ENCODE results near the gene TMEM139. TPM values are rescaled to one million over a fixed set of nuclear protein-coding genes. Genes with fewer than 3 reads are reported as not detected.
"Not testable (repeated sequence)": the region's sequence is repeated elsewhere in the genome, so short reads cannot be mapped to it uniquely, and the experiment has no call there.

TMEM139 gene
- total RNA-seq, 1 donor from 2014 or later = 1.0 TPM

DNA sequence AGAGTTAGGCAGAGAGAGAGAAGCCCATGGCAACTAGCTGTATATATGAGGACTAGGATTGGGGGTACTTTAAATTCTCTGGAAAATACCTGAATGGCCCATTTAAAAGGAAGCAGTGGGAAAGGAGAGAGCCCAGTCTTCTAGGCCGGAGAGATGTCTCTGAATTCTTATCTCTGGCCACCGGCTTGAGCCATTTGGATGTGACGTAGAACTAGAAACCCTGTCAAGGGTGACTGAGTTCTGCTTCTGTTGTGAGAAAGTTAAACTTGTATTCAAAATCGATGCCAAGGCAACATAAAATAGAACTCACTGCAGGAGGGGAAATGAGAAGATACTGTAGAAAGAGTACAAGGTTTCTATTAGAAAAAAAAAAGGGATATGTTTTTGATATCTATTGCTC, 27.8 kb upstream of the TMEM139 start:
- H3K9me3 ChIP-seq (ENCODE audit: control insufficient read depth in 3 of 3, low read length in 3 of 3) = no peaks in the 10 kb centered on the region
- no peak overlapping the region for H3K27ac ChIP-seq (ENCODE audit: low read depth, low read length)
- no peaks in the 10 kb centered on the region for H3K4me1 ChIP-seq (ENCODE audit: control insufficient read depth in 3 of 3, insufficient read depth in 3 of 3, low read length in 3 of 3)
- no peak overlapping the region for H3K4me3 ChIP-seq (ENCODE audit: low read length in 3 of 3)
- H3K27me3 ChIP-seq (ENCODE audit: control insufficient read depth in 3 of 3, insufficient read depth in 3 of 3, low read length in 3 of 3) = no peaks in the 10 kb centered on the region
- no peaks in the 10 kb centered on the region for H3K36me3 ChIP-seq (ENCODE audit: control insufficient read depth in 3 of 3, insufficient read depth in 3 of 3, low read length in 3 of 3)
- H3K9ac ChIP-seq (ENCODE audit: low read depth in 1 of 3, low read length in 3 of 3) = no peak overlapping the region

- H3K27ac ChIP-seq (ENCODE audit: low read depth, low read length) = no peak overlapping the region
- no peak overlapping the region for H3K9ac ChIP-seq (ENCODE audit: low read depth in 1 of 3, low read length in 3 of 3)
- no peak overlapping the region for H3K4me3 ChIP-seq (ENCODE audit: low read length in 3 of 3)
- H3K36me3 ChIP-seq (ENCODE audit: control insufficient read depth in 3 of 3, insufficient read depth in 3 of 3, low read length in 3 of 3) = no peaks in the 10 kb centered on the region
- no peaks in the 10 kb centered on the region for H3K4me1 ChIP-seq (ENCODE audit: control insufficient read depth in 3 of 3, insufficient read depth in 3 of 3, low read length in 3 of 3)
- H3K27me3 ChIP-seq (ENCODE audit: control insufficient read depth in 3 of 3, insufficient read depth in 3 of 3, low read length in 3 of 3) = no peaks in the 10 kb centered on the region
- no peaks in the 10 kb centered on the region for H3K9me3 ChIP-seq (ENCODE audit: control insufficient read depth in 3 of 3, low read length in 3 of 3)
Measured at GRCh38 chr7:143257501-143257900, 27.3 kb upstream of the TMEM139 start.

GRCh38 chr7:143258831-143259230, 25.9 kb upstream of the TMEM139 start:
- Histone ChIP-seq H3K9me3 (ENCODE audit: control insufficient read depth in 3 of 3, low read length in 3 of 3) (no peaks in the 10 kb centered on the region), H3K4me3 (ENCODE audit: low read length in 3 of 3) (no peak overlapping the region), H3K4me1 (ENCODE audit: control insufficient read depth in 3 of 3, insufficient read depth in 3 of 3, low read length in 3 of 3) (peaks cover under 1 to 6% (median 4%) of the 10 kb centered on the region in 3 donors), H3K27ac (ENCODE audit: low read depth, low read length) (no peak overlapping the region), H3K9ac (ENCODE audit: low read depth in 1 of 3, low read length in 3 of 3) (no peak overlapping the region), H3K36me3 (ENCODE audit: control insufficient read depth in 3 of 3, insufficient read depth in 3 of 3, low read length in 3 of 3) (no peaks in the 10 kb centered on the region), H3K27me3 (ENCODE audit: control insufficient read depth in 3 of 3, insufficient read depth in 3 of 3, low read length in 3 of 3) (no peaks in the 10 kb centered on the region)

DNA sequence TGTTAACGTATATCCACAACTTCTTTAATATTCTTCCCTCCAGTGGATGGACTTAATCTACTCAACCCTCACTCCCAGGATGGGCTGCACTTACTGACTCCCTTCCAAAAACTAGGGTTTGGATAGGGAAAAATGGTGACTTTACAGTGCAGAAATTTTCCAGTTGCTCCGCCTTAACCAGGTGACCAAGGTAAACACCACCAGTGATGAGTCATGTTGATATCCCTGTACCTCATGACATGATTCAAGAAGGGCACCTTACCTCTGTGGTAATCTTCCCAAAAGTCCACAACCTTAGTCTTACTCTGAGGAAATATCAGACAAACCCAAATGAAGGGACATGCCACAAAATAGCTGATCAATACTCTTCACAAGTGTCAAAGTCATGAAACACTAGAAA, 25.0 kb upstream of the TMEM139 start:
- H3K27ac ChIP-seq (ENCODE audit: low read depth, low read length) = no peak overlapping the region
- no peak overlapping the region for H3K4me3 ChIP-seq (ENCODE audit: low read length in 3 of 3)
- H3K9me3 ChIP-seq (ENCODE audit: control insufficient read depth in 3 of 3, low read length in 3 of 3) = no peaks in the 10 kb centered on the region
- peaks cover 0 to 2% (median under 1%) of the 10 kb centered on the region in 3 donors for H3K36me3 ChIP-seq (ENCODE audit: control insufficient read depth in 3 of 3, insufficient read depth in 3 of 3, low read length in 3 of 3)
- H3K9ac ChIP-seq (ENCODE audit: low read depth in 1 of 3, low read length in 3 of 3) = peak overlapping the region in 1 of 3 donors; percentile 40
- no peaks in the 10 kb centered on the region for H3K27me3 ChIP-seq (ENCODE audit: control insufficient read depth in 3 of 3, insufficient read depth in 3 of 3, low read length in 3 of 3)
- H3K4me1 ChIP-seq (ENCODE audit: control insufficient read depth in 3 of 3, insufficient read depth in 3 of 3, low read length in 3 of 3) = peaks cover 9 to 15% (median 10%) of the 10 kb centered on the region in 3 donors

DNA sequence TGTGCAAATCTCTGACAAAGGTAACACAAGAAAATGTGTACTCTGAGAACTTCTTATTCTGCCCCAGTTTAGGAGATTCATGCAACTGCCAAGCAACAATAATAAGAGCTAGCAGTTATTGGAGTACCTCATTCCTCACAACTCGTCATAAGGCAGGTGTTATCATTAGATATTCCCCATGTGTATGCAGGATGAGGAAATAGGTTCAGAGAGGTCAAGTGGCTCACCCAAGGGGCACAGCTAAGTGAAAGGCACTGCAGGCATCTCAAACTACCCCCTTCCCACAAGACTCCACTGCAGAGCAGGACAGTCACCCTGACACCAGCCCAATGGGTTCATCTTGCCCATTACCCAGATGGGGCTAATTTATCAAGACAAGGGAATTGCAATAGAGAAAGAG, 22.9 kb upstream of the TMEM139 start:
- no peak overlapping the region for H3K27ac ChIP-seq (ENCODE audit: low read depth, low read length)
- H3K9ac ChIP-seq (ENCODE audit: low read depth in 1 of 3, low read length in 3 of 3) = no peak overlapping the region
- H3K27me3 ChIP-seq (ENCODE audit: control insufficient read depth in 3 of 3, insufficient read depth in 3 of 3, low read length in 3 of 3) = no peaks in the 10 kb centered on the region
- H3K9me3 ChIP-seq (ENCODE audit: control insufficient read depth in 3 of 3, low read length in 3 of 3) = no peaks in the 10 kb centered on the region
- H3K36me3 ChIP-seq (ENCODE audit: control insufficient read depth in 3 of 3, insufficient read depth in 3 of 3, low read length in 3 of 3) = peaks cover 3 to 17% (median 6%) of the 10 kb centered on the region in 3 donors
- no peak overlapping the region for H3K4me3 ChIP-seq (ENCODE audit: low read length in 3 of 3)
- H3K4me1 ChIP-seq (ENCODE audit: control insufficient read depth in 3 of 3, insufficient read depth in 3 of 3, low read length in 3 of 3) = peaks cover 10 to 21% (median 13%) of the 10 kb centered on the region in 3 donors

- Histone ChIP-seq H3K27me3 (ENCODE audit: control insufficient read depth in 3 of 3, insufficient read depth in 3 of 3, low read length in 3 of 3) (no peaks in the 10 kb centered on the region), H3K4me3 (ENCODE audit: low read length in 3 of 3) (peak within 1 kb of the TSS; percentile 94 to 98 (median 95))
Measured at GRCh38 chr7:143263266-143264195, 21.2 kb upstream of the TMEM139 start, which contains the start of gene GSTK1. TSS of gene GSTK1 (plus strand) at chr7:143263441. CDS start at chr7:143263514, 73 bp downstream.

GRCh38 chr7:143264196-143264568, 20.6 kb upstream of the TMEM139 start:
- peak overlapping the region; percentile 84 for H3K27ac ChIP-seq (ENCODE audit: low read depth, low read length)
- H3K4me3 ChIP-seq (ENCODE audit: low read length in 3 of 3) = peak overlapping the region; percentile 94 to 98 (median 95)
- H3K36me3 ChIP-seq (ENCODE audit: control insufficient read depth in 3 of 3, insufficient read depth in 3 of 3, low read length in 3 of 3) = peaks cover 24 to 39% (median 24%) of the 10 kb centered on the region in 3 donors
- not testable (repeated sequence) for H3K9me3 ChIP-seq (ENCODE audit: control insufficient read depth in 3 of 3, low read length in 3 of 3); H3K27me3 ChIP-seq (ENCODE audit: control insufficient read depth in 3 of 3, insufficient read depth in 3 of 3, low read length in 3 of 3)
- peak overlapping the region; percentile 91 to 96 (median 95) for H3K9ac ChIP-seq (ENCODE audit: low read depth in 1 of 3, low read length in 3 of 3)
- peaks cover 10 to 21% (median 13%) of the 10 kb centered on the region in 3 donors for H3K4me1 ChIP-seq (ENCODE audit: control insufficient read depth in 3 of 3, insufficient read depth in 3 of 3, low read length in 3 of 3)

More at GRCh38 chr7:143263266-143264195, 21.2 kb upstream of the TMEM139 start, which contains the start of gene GSTK1:
- Histone ChIP-seq H3K4me1 (ENCODE audit: control insufficient read depth in 3 of 3, insufficient read depth in 3 of 3, low read length in 3 of 3) (peaks cover 10 to 21% (median 13%) of the 10 kb centered on the region in 3 donors), H3K9ac (ENCODE audit: low read depth in 1 of 3, low read length in 3 of 3) (peak within 1 kb of the TSS; percentile 91 to 96 (median 95)), H3K9me3 (ENCODE audit: control insufficient read depth in 3 of 3, low read length in 3 of 3) (no peaks in the 10 kb centered on the region), H3K27ac (ENCODE audit: low read depth, low read length) (peak within 1 kb of the TSS; percentile 84), H3K36me3 (ENCODE audit: control insufficient read depth in 3 of 3, insufficient read depth in 3 of 3, low read length in 3 of 3) (peaks cover 17 to 32% (median 20%) of the 10 kb centered on the region in 3 donors)

DNA sequence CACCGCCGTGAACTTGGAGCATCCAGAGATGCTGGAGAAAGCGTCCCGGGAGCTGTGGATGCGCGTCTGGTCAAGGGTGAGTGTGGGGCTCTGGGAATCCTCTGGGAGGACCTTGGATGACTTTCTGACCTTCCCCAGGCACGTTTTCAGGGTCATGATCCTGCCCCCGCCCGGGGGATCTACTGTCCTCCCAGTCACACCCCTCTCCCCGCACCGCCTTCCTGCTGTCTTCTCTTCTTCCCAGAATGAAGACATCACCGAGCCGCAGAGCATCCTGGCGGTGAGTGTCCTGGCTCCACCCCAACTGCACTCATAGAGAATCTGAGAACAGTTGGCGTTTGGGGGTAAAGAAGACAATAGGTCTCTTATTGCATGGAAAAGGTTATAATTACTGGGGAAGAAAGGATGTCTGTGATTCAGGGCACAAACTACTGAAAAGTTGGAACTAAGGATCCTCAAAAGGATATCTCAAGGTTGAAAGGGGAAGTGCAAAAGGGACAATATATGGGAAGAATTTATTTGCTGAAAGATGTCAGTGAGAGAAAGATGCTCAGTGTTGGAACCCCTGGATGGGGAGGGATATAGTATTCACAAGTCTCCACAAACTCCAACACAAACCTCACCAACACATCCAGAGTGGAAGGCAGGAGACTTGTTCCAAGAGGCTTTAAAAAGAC, 19.6 kb upstream of the TMEM139 start:
- H3K27me3 ChIP-seq (ENCODE audit: control insufficient read depth in 3 of 3, insufficient read depth in 3 of 3, low read length in 3 of 3) = no peaks in the 10 kb centered on the region
- H3K9me3 ChIP-seq (ENCODE audit: control insufficient read depth in 3 of 3, low read length in 3 of 3) = no peaks in the 10 kb centered on the region
- H3K9ac ChIP-seq (ENCODE audit: low read depth in 1 of 3, low read length in 3 of 3) = no peak overlapping the region
- H3K4me1 ChIP-seq (ENCODE audit: control insufficient read depth in 3 of 3, insufficient read depth in 3 of 3, low read length in 3 of 3) = peaks cover 10 to 21% (median 13%) of the 10 kb centered on the region in 3 donors
- peak overlapping the region; percentile 49 to 95 (median 56) for H3K4me3 ChIP-seq (ENCODE audit: low read length in 3 of 3)
- peaks cover 28 to 47% (median 31%) of the 10 kb centered on the region in 3 donors for H3K36me3 ChIP-seq (ENCODE audit: control insufficient read depth in 3 of 3, insufficient read depth in 3 of 3, low read length in 3 of 3)
- peak overlapping the region; percentile 84 for H3K27ac ChIP-seq (ENCODE audit: low read depth, low read length)

- no peak overlapping the region for H3K9ac ChIP-seq (ENCODE audit: low read depth in 1 of 3, low read length in 3 of 3)
- H3K4me1 ChIP-seq (ENCODE audit: control insufficient read depth in 3 of 3, insufficient read depth in 3 of 3, low read length in 3 of 3) = peaks cover 6 to 11% (median 9%) of the 10 kb centered on the region in 3 donors
- no peaks in the 10 kb centered on the region for H3K27me3 ChIP-seq (ENCODE audit: control insufficient read depth in 3 of 3, insufficient read depth in 3 of 3, low read length in 3 of 3)
- H3K36me3 ChIP-seq (ENCODE audit: control insufficient read depth in 3 of 3, insufficient read depth in 3 of 3, low read length in 3 of 3) = peaks cover 28 to 47% (median 31%) of the 10 kb centered on the region in 3 donors
- no peaks in the 10 kb centered on the region for H3K9me3 ChIP-seq (ENCODE audit: control insufficient read depth in 3 of 3, low read length in 3 of 3)
- H3K27ac ChIP-seq (ENCODE audit: low read depth, low read length) = no peak overlapping the region
- no peak overlapping the region for H3K4me3 ChIP-seq (ENCODE audit: low read length in 3 of 3)
Measured at GRCh38 chr7:143269251-143269650, 15.5 kb upstream of the TMEM139 start.

Data from skeletal muscle tissue (tissue), 4 donors.